AG04449 (cell line): ENCODE measurements around the gene TMC8.
A peak's percentile ranks its signal among the peaks of the same experiment; 100 is the strongest.

ENCODE experiments used
- CTCF ChIA-PET: fragments of 350-600 bp; formaldehyde crosslinking; extraction: SDS; loops from one replicate; lab custom pipeline; 2021; ENCODE audit warnings: antibody characterized with exemption; lab: Yijun Ruan, JAX
- POLR2A ChIA-PET: fragments of 400-600, 350-600 bp; formaldehyde crosslinking; extraction: SDS; loops from one replicate; lab custom pipeline; 2020; ENCODE audit warnings: antibody characterized with exemption, inconsistent platforms; lab: Yijun Ruan, JAX
- DNase-seq: peaks from one replicate; pipeline ENCODE4 v3.0.0-alpha.2; 2010; ENCODE audit warnings: low read depth, low spot score
- H3K4me3 ChIP-seq: 2 replicates; pipeline ENCODE4 v1.5.1; 2011; ENCODE audit warnings: low read depth, mild to moderate bottlenecking, control low read depth, low read length
- CTCF ChIP-seq: IDR thresholded peaks from one replicate; pipeline ENCODE4 v1.5.1; 2011; ENCODE audit warnings: mild to moderate bottlenecking, moderate library complexity, low read length, control low read depth, inconsistent platforms; ENCODE audit not compliant: insufficient read depth; ENCODE audit errors: missing control alignments

TMC8 gene

GRCh38 chr17:78179372-78179771, 48.8 kb downstream of the TMC8 start:
- ChIA-PET POLR2A (no interaction called here), CTCF (interaction anchor here (0.9 to 10.8 kb wide), 7 partner anchors 6 to 161 kb away, joined by 3 to 119 read pairs (median 5); partner anchors contain the start of genes AFMID and TK1)
- peak; percentile 10 for DNase-seq
- H3K4me3 ChIP-seq = no peak overlapping the region
- no peak for TF ChIP-seq CTCF

GRCh38 chr17:78180083-78180482, 49.5 kb downstream of the TMC8 start:
- no peak overlapping the region for H3K4me3 ChIP-seq
- no peak for TF ChIP-seq CTCF
- ChIA-PET POLR2A (no interaction called here), CTCF (interaction anchor here (1.0 to 2.1 kb wide), 3 partner anchors 67 to 162 kb away, joined by 3 to 5 read pairs (median 3); no protein-coding TSS in a partner anchor)
- DNase-seq = no peak

- H3K4me3 ChIP-seq = no peak overlapping the region
- DNase-seq = no peak
- ChIA-PET CTCF (interaction anchor here (1.1 to 2.1 kb wide), 3 partner anchors 9 to 162 kb away, joined by 3 to 5 read pairs (median 5); no protein-coding TSS in a partner anchor), POLR2A (no interaction called here)
- no peak for TF ChIP-seq CTCF
These were observed 49.9 kb downstream of the TMC8 start for GRCh38 chr17:78180508-78180907.

- POLR2A ChIA-PET = no interaction called here
- no peak overlapping the region for H3K4me3 ChIP-seq
- CTCF ChIA-PET = interaction anchor here (0.6 to 7.3 kb wide), 2 partner anchors 8 to 46 kb away, joined by 3 to 119 read pairs; no protein-coding TSS in a partner anchor
- no peak for TF ChIP-seq CTCF
- DNase-seq = no peak
These were observed 51.9 kb downstream of the TMC8 start for GRCh38 chr17:78182504-78182903.

- no peak overlapping the region for H3K4me3 ChIP-seq
- no peak for TF ChIP-seq CTCF
- no peak for DNase-seq
- ChIA-PET POLR2A (no interaction called here), CTCF (interaction anchor here (1.7 to 7.3 kb wide), 4 partner anchors 10 to 165 kb away, joined by 4 to 119 read pairs (median 8); no protein-coding TSS in a partner anchor)
These were observed 53.3 kb downstream of the TMC8 start for GRCh38 chr17:78183916-78184315.

- ChIA-PET POLR2A (no interaction called here), CTCF (interaction anchor here (1.7 to 7.3 kb wide), 4 partner anchors 10 to 165 kb away, joined by 4 to 119 read pairs (median 8); no protein-coding TSS in a partner anchor)
- no peak for DNase-seq
- TF ChIP-seq CTCF = no peak
- H3K4me3 ChIP-seq = no peak overlapping the region
These were observed 53.8 kb downstream of the TMC8 start for GRCh38 chr17:78184351-78184750.
